OCI-M2 (cell line): ENCODE measurements around the gene ANP32B.
"Not testable (repeated sequence)": the region's sequence is repeated elsewhere in the genome, so short reads cannot be mapped to it uniquely, and the experiment has no call there.

Experiments used
- DNase-seq: peaks from one replicate; lab custom pipeline; 2025; ENCODE audit not compliant: unreplicated experiment; lab: John Stamatoyannopoulos, UW

The ANP32B gene

DNA sequence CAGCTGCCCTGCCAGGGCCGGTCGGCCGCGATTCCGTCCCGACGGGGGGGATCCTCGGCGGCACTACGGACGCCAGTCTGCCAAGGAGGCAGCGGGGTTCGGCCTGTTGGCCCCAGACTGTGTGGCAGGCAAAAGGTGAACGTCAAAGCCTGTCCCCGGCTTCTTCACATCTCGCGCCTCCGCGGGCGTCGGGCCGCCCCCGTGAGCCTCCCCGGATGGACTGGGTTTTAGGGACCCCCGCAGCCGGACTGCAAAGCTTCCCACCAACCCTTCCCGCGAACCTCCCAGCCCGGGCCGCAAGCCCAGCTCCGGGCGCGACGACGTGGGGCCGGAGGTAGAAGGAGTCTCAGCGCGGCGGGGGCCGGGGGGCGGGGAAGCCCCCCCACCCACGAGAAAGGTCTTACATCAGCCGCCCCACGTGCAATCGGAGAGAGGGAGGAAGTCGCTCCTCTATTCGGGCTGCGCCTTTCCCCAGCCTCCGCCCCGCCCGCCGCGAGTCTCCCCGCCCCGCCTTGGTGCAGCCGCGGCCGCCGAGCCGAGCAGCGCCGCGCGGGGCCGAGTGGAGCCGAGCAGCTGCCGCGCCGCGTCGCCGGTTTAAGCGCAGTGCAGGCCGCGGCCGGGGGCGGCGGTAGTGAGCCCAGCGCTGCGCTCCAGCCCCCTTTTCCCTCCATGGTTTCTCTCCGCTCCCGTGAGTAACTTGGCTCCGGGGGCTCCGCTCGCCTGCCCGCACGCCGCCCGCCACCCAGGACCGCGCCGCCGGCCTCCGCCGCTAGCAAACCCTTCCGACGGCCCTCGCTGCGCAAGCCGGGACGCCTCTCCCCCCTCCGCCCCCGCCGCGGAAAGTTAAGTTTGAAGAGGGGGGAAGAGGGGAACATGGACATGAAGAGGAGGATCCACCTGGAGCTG, at the start of gene ANP32B:
Gene ANP32B, plus strand, starts transcription at position 659 of the 906 bp plus-strand sequence. Its CDS starts 215 bp downstream, at position 874.
- peak; percentile 59 for DNase-seq

DNA sequence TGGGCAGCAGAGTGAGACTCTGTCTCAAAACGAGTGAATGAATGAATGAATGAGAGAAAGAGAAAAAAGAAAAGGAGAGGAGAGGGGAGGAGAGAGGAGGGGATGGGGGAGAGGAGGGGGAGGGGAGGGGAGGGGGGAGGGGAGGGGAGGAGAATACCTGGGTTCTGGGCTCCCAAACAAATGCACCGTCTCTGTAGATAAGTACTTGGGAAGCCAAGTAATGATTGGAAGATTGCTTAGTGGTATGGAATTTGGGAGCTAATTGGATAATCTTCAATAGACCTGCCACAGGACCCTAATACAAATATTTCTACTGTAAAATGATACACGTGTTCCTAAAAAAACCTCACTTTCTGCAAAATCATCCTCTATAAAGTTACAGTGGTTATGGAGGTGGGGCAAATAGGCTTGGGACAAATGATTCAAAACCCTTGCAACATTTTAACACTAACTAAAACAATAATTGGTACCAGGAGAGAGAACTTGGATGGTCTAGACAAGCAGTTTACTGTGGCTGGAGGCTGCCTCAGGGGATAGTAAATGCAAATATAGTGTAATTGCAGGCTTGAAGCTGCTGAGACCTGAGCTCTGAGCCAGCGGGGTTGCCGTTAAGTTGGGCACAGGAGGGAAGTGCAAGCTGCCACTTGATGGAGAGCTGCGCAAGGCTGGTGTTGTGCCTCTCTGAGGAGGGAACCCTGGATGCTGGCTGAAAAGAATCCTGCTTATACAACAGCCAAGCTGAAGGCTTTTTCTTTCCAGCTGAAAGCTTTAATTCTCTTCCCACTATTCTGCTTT, 48.6 kb upstream of the ANP32B start:
- DNase-seq: no peak

DNA sequence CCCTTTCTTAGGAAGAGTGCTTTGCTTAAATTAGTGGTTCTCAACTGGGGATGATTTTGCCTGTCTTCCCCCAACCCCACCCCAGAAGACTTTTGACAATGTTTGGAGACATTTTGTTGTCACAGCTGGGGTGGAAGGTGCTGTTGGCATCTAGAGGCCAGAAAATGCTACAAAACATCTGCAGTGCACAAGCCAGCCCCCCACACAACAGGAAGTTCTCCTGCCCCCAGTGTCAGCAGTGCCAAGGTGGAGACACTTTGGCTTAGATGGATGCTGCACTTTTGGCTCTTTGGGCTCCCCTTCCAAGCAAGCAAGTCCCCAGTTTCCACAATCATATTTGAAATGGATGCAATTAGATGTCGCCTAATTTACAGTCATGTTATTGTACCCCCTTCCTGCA, 47.9 kb upstream of the ANP32B start:
- DNase-seq: no peak

DNA sequence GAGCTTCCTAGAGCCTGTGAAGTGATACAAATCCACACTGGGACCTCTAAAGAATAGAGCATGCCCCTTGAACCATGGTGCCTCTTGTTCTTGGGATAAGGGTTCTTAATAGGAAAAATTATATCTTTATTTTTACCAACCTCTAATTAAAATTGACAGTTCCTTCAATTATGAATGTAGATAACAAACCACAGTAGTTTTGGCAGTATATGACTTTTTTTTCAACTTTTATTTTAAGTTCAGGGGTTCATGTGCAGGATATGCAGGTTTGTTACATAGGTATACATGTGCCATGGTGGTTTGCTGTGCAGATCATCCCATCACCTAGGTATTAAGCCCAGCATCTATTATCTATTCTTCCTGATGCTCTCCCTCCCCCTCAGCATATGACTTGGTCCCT, 46.1 kb upstream of the ANP32B start:
- DNase-seq: no peak

- peak; percentile 55 for DNase-seq
Measured at GRCh38 chr9:97938081-97938644, 45.0 kb upstream of the ANP32B start, which contains the start of gene HEMGN. HEMGN (minus strand) TSS chr9:97938172; CDS start chr9:97938136, 36 bp downstream.

DNA sequence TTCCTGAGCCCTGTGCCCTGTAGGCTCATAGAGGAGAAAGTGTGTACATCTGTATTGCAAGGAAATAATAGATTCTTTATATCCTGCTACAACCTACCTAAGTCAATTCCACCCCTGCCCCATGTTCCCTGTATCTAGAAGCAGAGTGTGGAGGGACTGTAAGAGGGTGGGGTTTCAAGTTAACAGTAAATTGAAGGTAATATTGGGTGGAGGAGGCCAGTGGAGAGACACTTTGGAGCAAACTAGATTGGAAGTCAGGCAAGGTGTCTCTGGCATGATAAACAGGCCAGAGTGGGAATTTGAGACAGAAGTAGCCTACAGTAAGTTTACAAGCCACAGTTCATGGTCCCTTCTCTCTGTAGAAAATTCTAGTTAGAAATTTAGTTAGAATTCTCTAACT, 42.9 kb upstream of the ANP32B start:
- DNase-seq: peak; percentile 30

DNA sequence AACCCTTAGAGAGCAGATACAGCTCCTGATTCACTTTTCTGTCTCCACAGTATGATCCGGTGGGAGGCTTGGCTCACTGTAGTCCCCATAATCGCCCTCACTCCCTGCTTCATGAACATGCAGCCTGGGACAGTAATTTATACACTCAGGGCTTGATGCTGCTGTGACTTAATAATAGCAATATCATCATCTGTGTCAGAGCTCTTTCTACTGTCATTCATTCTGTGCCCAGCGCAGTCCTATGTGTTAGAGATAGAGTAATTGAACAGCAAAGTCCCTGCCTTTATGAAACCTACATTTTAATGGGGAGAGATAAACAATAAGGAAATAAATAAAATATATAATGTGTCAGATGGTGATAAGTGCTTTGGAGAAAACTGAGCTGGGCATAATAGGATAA, 42.4 kb upstream of the ANP32B start:
- no peak for DNase-seq

DNA sequence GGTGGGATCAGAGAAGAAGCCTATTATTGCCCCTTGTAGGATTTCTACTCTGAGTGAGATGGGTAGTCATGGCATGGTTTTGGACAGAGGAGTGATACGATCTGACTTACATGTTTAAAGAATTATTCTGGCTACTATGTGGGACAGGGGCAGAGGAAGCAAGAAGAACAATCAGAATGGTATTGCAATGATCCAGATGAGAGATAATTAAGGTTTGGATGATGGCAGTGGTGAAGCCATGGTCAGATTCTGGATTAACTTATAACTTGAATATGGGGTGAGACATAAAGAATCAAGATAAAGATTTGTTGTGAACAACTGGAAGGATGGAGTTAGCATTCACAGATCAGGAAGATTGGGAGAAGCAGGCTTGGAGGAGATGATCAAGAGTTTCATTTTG, 41.8 kb upstream of the ANP32B start:
- no peak for DNase-seq

GRCh38 chr9:97943308-97943855, 39.8 kb upstream of the ANP32B start:
- peak; percentile 33 for DNase-seq

- DNase-seq: no peak
Measured at GRCh38 chr9:97944612-97945011, 38.5 kb upstream of the ANP32B start.

DNA sequence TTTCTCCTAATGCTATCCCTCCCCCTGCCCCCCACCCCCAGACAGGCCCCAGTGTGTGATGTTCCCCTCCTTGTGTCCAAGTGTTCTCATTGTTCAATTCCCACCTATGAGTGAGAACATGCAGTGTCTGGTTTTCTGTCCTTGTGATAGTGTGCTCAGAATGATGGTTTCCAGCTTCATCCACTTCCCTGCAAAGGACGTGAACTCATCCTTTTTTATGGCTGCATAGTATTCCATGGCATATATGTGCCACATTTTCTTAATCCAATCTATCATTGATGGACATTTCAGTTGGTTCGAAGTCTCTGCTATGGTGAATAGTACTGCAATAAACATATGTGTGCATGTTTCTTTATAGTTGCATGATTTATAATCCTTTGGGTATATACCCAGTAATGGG, 37.7 kb upstream of the ANP32B start:
- DNase-seq: not testable (repeated sequence)

GRCh38 chr9:97947094-97947493, 36.0 kb upstream of the ANP32B start:
- not testable (repeated sequence) for DNase-seq

DNA sequence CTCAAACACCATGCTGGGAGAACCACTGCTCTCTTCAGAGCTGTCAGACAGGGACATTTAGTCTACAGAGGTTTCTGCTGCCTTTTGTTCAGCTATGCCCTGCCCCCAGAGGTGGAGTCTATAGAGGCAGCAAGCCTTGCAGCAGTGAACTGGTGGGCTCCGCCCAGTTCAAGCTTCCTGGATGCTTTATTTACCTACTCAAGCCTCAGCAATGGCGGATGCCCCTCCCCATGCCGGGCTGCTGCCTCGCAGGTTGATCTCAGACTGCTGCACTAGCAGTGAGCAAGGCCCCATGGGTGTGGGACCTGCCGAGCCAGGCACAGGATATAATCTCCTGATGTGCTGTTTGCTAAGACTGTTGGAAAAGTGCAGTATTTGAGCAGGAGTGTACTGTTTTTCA, 32.3 kb upstream of the ANP32B start:
- not testable (repeated sequence) for DNase-seq

GRCh38 chr9:97954550-97954989, 28.6 kb upstream of the ANP32B start:
- no peak for DNase-seq

- DNase-seq: no peak
Measured at GRCh38 chr9:97956331-97956730, 26.8 kb upstream of the ANP32B start.

DNA sequence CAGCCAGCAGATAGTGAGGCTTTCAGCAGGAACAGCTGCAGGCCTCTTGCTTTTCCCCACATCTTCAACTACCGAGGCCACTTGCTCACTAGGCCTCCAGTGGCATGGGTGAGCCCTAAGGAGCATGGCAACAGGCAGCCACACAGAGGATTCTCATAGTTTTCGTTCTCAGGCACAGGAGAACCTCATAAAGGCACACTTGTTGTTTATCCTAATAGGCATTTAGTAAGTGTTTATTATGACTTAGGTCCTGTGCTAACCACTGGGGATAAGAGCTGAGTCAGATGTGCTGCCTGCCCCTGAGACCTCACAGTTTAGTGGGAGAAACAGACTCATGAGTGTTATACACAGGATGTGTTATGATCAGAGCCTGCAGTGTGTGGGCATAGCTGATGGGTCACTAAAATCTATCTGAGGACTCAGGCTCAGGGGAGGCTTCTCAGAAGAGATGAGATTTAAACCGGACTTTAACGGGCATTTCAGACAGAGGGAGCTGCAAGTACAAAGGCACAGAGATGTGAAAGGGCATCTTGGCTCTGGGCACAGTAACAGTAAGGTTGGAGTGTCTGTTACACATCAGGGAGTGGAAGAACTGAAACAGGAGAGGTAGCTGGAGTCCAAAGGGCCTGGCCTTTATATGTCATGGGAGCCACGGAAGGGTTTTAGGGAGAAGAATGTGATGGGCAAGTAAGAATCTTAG, 24.2 kb upstream of the ANP32B start:
- no peak for DNase-seq

GRCh38 chr9:97959585-97959984, 23.6 kb upstream of the ANP32B start:
- DNase-seq: no peak

GRCh38 chr9:97960678-97961328, 22.3 kb upstream of the ANP32B start:
- peak; percentile 66 for DNase-seq

- DNase-seq: no peak
Measured at GRCh38 chr9:97961361-97961760, 21.8 kb upstream of the ANP32B start.

- no peak for DNase-seq
Measured at GRCh38 chr9:97962136-97962535, 21.0 kb upstream of the ANP32B start.
